Measurements from ENCODE around the gene SLC27A1.
A peak's percentile ranks its signal among the peaks of the same experiment; 100 is the strongest.

SLC27A1 gene

DNA sequence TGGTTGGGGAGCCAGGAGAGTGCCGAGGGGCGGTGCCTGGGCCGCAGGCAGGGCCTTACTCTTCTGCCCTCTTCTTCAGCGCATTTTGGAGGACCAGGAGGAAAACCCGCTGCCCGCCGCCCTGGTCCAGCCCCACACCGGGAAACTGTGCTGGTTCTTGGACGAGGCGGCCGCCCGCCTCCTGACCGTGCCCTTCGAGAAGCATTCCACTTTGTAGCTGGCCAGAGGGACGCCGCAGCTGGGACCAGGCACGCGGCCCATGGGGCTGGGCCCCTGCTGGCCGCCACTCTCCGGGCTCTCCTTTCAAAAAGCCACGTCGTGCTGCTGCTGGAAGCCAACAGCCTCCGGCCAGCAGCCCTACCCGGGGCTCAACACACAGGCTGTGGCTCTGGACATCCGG is 50.5 kb downstream of the SLC27A1 start:
- Histone ChIP-seq H2BK120ac (ENCODE audit: low read depth, low read length) (no peak overlapping the region), H2BK15ac (ENCODE audit: low read depth, poor library complexity, severe bottlenecking) (no peak overlapping the region), H3K4ac (ENCODE audit: low read depth in 1 of 2, low read length in 2 of 2) (no peak overlapping the region), H3K14ac (ENCODE audit: low read length in 2 of 2) (no peak overlapping the region), H3K27ac (ENCODE audit: low read length, poor library complexity, severe bottlenecking) (no peak overlapping the region), H3K79me1 (replicated peaks; ENCODE audit: low read length, poor library complexity, severe bottlenecking) (peaks cover 5% of the 10 kb centered on the region), H4K91ac (ENCODE audit: low read length) (no peak overlapping the region), H3K36me3 (ENCODE audit: control insufficient read depth in 1 of 2, insufficient read depth in 2 of 2, low read depth in 1 of 2, low read length in 2 of 2) (peaks cover 43 to 47% of the 10 kb centered on the region in 2 experiments), H3K4me2 (ENCODE audit: low read length, poor library complexity, severe bottlenecking) (no peak overlapping the region), H3K9me3 (ENCODE audit: control insufficient read depth, low read length) (peaks cover 29% of the 10 kb centered on the region), H3K18ac (ENCODE audit: low read depth in 1 of 2, low read length in 2 of 2) (no peak overlapping the region), H3K4me1 (ENCODE audit: control insufficient read depth, insufficient read depth, low read depth, low read length) (peaks cover 2% of the 10 kb centered on the region), H3K27me3 (ENCODE audit: control insufficient read depth in 1 of 2, insufficient read depth in 1 of 2, low read length in 2 of 2) (no peaks in the 10 kb centered on the region), H3K9ac (ENCODE audit: low read length) (no peak overlapping the region), H3K4me3 (ENCODE audit: insufficient read depth in 1 of 2, low read depth in 1 of 2, low read length in 2 of 2) (no peak overlapping the region), H4K8ac (ENCODE audit: low read length) (no peak overlapping the region), H2AFZ (ENCODE audit: low read depth, low read length) (no peak overlapping the region), H3K23ac (ENCODE audit: low read length in 2 of 2) (no peak overlapping the region), H2BK5ac (ENCODE audit: low read depth, low read length, poor library complexity, severe bottlenecking) (no peak overlapping the region), H2AK5ac (ENCODE audit: low read length, severe bottlenecking) (no peak overlapping the region), H2BK12ac (ENCODE audit: low read length in 2 of 2) (no peak overlapping the region)
- no peak for DNase-seq
- WGBS: 96% methylated on average over 25 of the region's 25 CpGs

DNA sequence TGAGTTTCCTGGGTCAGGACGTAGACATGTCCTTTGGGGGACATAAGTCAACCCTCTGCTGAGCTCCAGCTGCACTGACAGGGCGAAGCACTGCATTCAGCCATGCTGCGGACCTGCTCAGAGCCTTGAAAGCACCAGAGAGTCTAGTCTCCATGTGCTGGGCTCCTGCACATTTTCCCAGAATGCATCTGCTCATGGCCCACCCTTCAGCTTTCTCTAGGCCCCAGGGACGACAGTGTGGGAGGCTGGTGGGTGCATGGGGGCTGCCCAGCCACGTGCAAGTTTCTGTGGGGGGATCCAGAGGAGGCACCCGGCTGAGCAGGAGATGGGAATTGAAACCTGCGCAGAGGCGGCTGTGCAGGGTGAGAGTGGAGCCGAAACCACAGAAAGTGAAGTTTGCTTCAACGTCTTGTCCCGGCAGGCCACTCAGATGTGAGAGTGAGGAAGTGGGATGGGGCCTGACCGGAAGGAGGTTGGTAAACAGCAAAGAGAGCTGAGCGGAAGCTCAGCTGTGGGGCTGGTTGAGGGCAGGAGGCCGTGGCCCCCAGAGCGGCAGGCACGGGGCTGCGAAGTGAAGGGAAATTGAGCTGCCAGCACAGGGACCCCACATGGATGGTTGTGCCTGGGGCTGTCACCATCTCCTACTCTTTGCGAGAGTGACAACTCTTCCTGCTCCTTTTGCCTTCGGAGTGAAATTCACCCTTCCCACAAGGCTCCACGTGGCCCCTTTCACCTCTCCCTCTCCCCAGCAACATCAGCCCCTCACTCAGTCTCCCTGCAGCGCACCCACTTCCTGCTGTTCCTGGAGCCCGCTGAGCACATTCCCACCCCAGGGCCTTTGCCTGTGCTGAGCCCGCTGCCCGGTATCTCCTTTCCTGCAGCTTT is 52.9 kb downstream of the SLC27A1 start:
- no peak overlapping the region for H2BK12ac ChIP-seq (ENCODE audit: low read length in 2 of 2)
- H3K23ac ChIP-seq (ENCODE audit: low read length in 2 of 2): no peak overlapping the region
- H3K9me3 ChIP-seq (ENCODE audit: control insufficient read depth, low read length): peaks cover 10% of the 10 kb centered on the region
- 80% methylated on average over 24 of the region's 24 CpGs for WGBS
- peak overlapping the region; percentile 73 for H4K91ac ChIP-seq (ENCODE audit: low read length)
- H3K4me2 ChIP-seq (ENCODE audit: low read length, poor library complexity, severe bottlenecking): no peak overlapping the region
- H3K4ac ChIP-seq (ENCODE audit: low read depth in 1 of 2, low read length in 2 of 2): no peak overlapping the region
- H3K18ac ChIP-seq (ENCODE audit: low read depth in 1 of 2, low read length in 2 of 2): peak overlapping the region; percentile 39 to 50
- peaks cover 22 to 29% of the 10 kb centered on the region in 2 experiments for H3K36me3 ChIP-seq (ENCODE audit: control insufficient read depth in 1 of 2, insufficient read depth in 2 of 2, low read depth in 1 of 2, low read length in 2 of 2)
- peaks cover 2% of the 10 kb centered on the region for H3K4me1 ChIP-seq (ENCODE audit: control insufficient read depth, insufficient read depth, low read depth, low read length)
- H3K27me3 ChIP-seq (ENCODE audit: control insufficient read depth in 1 of 2, insufficient read depth in 1 of 2, low read length in 2 of 2): peaks cover 0 to under 1% of the 10 kb centered on the region in 2 experiments
- no peak overlapping the region for H2BK5ac ChIP-seq (ENCODE audit: low read depth, low read length, poor library complexity, severe bottlenecking)
- H2AFZ ChIP-seq (ENCODE audit: low read depth, low read length): no peak overlapping the region
- H2BK15ac ChIP-seq (ENCODE audit: low read depth, poor library complexity, severe bottlenecking): no peak overlapping the region
- DNase-seq: no peak
- no peaks in the 10 kb centered on the region for H3K79me1 ChIP-seq (replicated peaks; ENCODE audit: low read length, poor library complexity, severe bottlenecking)
- H3K27ac ChIP-seq (ENCODE audit: low read length, poor library complexity, severe bottlenecking): no peak overlapping the region
- H3K9ac ChIP-seq (ENCODE audit: low read length): no peak overlapping the region
- no peak overlapping the region for H3K4me3 ChIP-seq (ENCODE audit: insufficient read depth in 1 of 2, low read depth in 1 of 2, low read length in 2 of 2)
- no peak overlapping the region for H3K14ac ChIP-seq (ENCODE audit: low read length in 2 of 2)
- H4K8ac ChIP-seq (ENCODE audit: low read length): peak overlapping the region; percentile 76
- H2AK5ac ChIP-seq (ENCODE audit: low read length, severe bottlenecking): no peak overlapping the region
- H2BK120ac ChIP-seq (ENCODE audit: low read depth, low read length): no peak overlapping the region

GRCh38 chr19:17524651-17525050 is 54.3 kb downstream of the SLC27A1 start:
- Histone ChIP-seq H2AFZ (ENCODE audit: low read depth, low read length) (no peak overlapping the region), H3K4me1 (ENCODE audit: control insufficient read depth, insufficient read depth, low read depth, low read length) (peaks cover 2% of the 10 kb centered on the region), H2BK5ac (ENCODE audit: low read depth, low read length, poor library complexity, severe bottlenecking) (no peak overlapping the region), H3K9me3 (ENCODE audit: control insufficient read depth, low read length) (peaks cover 16% of the 10 kb centered on the region), H3K18ac (ENCODE audit: low read depth in 1 of 2, low read length in 2 of 2) (no peak overlapping the region), H3K36me3 (ENCODE audit: control insufficient read depth in 1 of 2, insufficient read depth in 2 of 2, low read depth in 1 of 2, low read length in 2 of 2) (peaks cover 15 to 17% of the 10 kb centered on the region in 2 experiments), H3K9ac (ENCODE audit: low read length) (no peak overlapping the region), H2BK120ac (ENCODE audit: low read depth, low read length) (no peak overlapping the region), H2BK12ac (ENCODE audit: low read length in 2 of 2) (no peak overlapping the region), H3K4me3 (ENCODE audit: insufficient read depth in 1 of 2, low read depth in 1 of 2, low read length in 2 of 2) (no peak overlapping the region), H3K27ac (ENCODE audit: low read length, poor library complexity, severe bottlenecking) (no peak overlapping the region), H3K79me1 (replicated peaks; ENCODE audit: low read length, poor library complexity, severe bottlenecking) (no peaks in the 10 kb centered on the region), H4K8ac (ENCODE audit: low read length) (no peak overlapping the region), H4K91ac (ENCODE audit: low read length) (no peak overlapping the region), H3K27me3 (ENCODE audit: control insufficient read depth in 1 of 2, insufficient read depth in 1 of 2, low read length in 2 of 2) (peaks cover 0 to 14% of the 10 kb centered on the region in 2 experiments), H3K14ac (ENCODE audit: low read length in 2 of 2) (no peak overlapping the region), H3K4me2 (ENCODE audit: low read length, poor library complexity, severe bottlenecking) (no peak overlapping the region), H3K4ac (ENCODE audit: low read depth in 1 of 2, low read length in 2 of 2) (no peak overlapping the region), H3K23ac (ENCODE audit: low read length in 2 of 2) (no peak overlapping the region), H2AK5ac (ENCODE audit: low read length, severe bottlenecking) (no peak overlapping the region), H2BK15ac (ENCODE audit: low read depth, poor library complexity, severe bottlenecking) (no peak overlapping the region)
- 98% methylated on average over 4 of the region's 4 CpGs for WGBS
- DNase-seq: no peak

GRCh38 chr19:17525141-17525540 is 54.8 kb downstream of the SLC27A1 start:
- Histone ChIP-seq H3K4ac (ENCODE audit: low read depth in 1 of 2, low read length in 2 of 2) (no peak overlapping the region), H2BK120ac (ENCODE audit: low read depth, low read length) (no peak overlapping the region), H3K18ac (ENCODE audit: low read depth in 1 of 2, low read length in 2 of 2) (no peak overlapping the region), H3K14ac (ENCODE audit: low read length in 2 of 2) (no peak overlapping the region), H3K79me1 (replicated peaks; ENCODE audit: low read length, poor library complexity, severe bottlenecking) (no peaks in the 10 kb centered on the region), H2BK15ac (ENCODE audit: low read depth, poor library complexity, severe bottlenecking) (no peak overlapping the region), H3K27me3 (ENCODE audit: control insufficient read depth in 1 of 2, insufficient read depth in 1 of 2, low read length in 2 of 2) (peaks cover 0 to 14% of the 10 kb centered on the region in 2 experiments), H2BK5ac (ENCODE audit: low read depth, low read length, poor library complexity, severe bottlenecking) (no peak overlapping the region), H2BK12ac (ENCODE audit: low read length in 2 of 2) (no peak overlapping the region), H3K9me3 (ENCODE audit: control insufficient read depth, low read length) (peaks cover 16% of the 10 kb centered on the region), H3K4me2 (ENCODE audit: low read length, poor library complexity, severe bottlenecking) (no peak overlapping the region), H3K4me3 (ENCODE audit: insufficient read depth in 1 of 2, low read depth in 1 of 2, low read length in 2 of 2) (no peak overlapping the region), H4K91ac (ENCODE audit: low read length) (no peak overlapping the region), H3K4me1 (ENCODE audit: control insufficient read depth, insufficient read depth, low read depth, low read length) (peaks cover 2% of the 10 kb centered on the region), H3K27ac (ENCODE audit: low read length, poor library complexity, severe bottlenecking) (no peak overlapping the region), H3K9ac (ENCODE audit: low read length) (no peak overlapping the region), H4K8ac (ENCODE audit: low read length) (no peak overlapping the region), H3K36me3 (ENCODE audit: control insufficient read depth in 1 of 2, insufficient read depth in 2 of 2, low read depth in 1 of 2, low read length in 2 of 2) (peaks cover 10 to 12% of the 10 kb centered on the region in 2 experiments), H2AFZ (ENCODE audit: low read depth, low read length) (no peak overlapping the region), H2AK5ac (ENCODE audit: low read length, severe bottlenecking) (no peak overlapping the region), H3K23ac (ENCODE audit: low read length in 2 of 2) (no peak overlapping the region)
- WGBS: 86% methylated on average over 9 of the region's 9 CpGs
- DNase-seq: no peak
